NCI-H510A treated with DMSO at 0.1 percent for 48 hours (cell line): ENCODE results near the gene FSTL4.

Source experiments
- DNase-seq: peaks from one replicate; lab custom pipeline; 2025; lab: John Stamatoyannopoulos, UW

Gene FSTL4

DNA sequence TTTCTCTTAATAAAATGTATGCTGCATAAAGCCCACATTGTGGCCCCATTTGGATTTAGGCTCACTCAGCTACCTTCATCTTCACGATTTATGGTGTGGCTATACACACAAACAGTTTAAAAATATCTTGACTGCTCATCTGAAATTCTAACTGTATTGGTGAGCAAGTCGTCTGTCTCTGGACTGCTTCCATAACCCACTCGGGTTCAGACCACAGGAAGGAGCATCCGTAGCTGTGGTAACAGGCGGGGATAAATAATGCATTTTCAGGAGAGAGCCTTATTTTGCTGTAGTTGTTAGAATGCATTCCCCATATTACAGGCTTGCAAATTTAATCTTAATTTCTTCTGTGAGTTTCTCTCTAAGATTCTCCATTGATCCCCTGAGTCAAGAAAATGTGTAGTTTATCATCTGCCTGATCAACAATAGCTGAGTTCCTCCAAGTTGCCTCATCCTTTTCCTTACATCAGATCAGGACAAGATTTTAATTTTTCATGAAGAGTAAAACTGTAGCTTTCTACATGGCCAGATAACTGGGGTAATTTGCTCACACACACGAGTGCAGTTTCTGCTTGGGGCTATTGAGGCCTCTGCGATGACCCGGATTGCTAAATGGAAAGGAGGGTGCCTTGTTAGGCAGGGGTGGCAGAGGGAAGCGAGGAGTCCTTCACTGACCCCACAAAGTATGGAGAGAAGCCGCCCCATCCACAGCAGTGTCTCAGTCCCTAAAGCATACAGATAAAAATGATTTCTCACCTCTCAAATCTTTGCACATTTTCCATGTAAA lies 133.9 kb downstream of the FSTL4 start:
- no peak for DNase-seq

GRCh38 chr5:133475986-133476385 lies 136.4 kb downstream of the FSTL4 start:
- no peak for DNase-seq

- DNase-seq: no peak
These were observed 137.3 kb downstream of the FSTL4 start for GRCh38 chr5:133474851-133475590.

DNA sequence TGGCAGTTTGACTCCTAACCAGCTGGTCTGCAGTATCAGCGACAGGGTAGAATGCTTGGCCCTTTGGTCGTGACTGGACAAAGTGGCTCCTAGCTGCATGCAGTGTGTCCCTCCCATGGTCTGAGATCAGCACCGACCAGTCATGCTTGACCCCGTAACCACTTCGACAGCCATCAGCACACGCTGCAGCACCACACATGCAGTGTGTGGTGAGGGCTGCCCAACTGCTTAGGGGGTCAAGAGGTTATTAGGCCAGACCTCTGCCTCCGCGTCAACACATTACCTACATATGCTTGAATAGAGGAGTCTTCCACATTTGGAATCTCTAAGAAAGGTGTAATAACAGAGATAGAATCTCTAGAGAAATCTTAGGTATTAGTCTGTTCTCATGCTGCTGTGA lies 139.1 kb downstream of the FSTL4 start:
- DNase-seq: no peak

DNA sequence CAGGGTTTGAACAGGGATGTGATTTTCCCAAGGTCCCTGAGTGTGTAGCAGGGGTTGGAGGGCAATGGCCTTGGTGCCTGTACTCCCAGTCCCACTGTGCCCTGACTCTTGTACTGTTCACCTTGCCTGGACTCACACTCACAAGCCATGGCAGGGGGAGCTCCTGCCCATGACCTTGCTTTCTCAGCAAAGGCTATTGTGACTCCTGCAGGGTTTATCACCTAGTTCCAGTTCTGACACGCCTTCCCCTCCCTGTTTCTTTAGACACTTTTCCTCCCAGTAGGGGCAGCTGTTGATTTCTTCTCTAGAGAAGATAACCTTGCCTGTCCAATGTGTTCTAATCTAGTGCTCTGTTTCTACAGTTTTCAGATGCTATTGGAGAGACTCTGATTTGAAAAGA lies 139.5 kb downstream of the FSTL4 start:
- DNase-seq: no peak

DNA sequence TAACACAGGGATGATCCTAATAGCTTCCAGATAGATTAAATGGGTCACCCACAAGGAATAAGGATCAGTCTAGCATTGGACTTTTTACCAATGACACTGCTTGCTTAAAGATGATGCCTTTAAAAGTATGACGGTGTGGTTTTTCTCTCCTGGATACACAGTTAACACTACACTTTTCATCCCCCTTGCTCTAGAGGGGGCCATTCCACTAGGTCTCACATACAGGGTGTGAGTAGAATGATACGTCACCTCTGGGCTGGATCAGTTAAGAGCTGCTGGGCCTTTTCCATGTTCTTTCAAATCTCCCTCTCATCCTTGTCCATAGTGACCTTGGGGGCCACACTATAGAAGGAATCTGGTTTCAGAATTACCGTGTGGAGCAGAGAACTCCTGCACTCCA lies 140.6 kb downstream of the FSTL4 start:
- no peak for DNase-seq

GRCh38 chr5:133470841-133471240 lies 141.5 kb downstream of the FSTL4 start:
- DNase-seq: no peak

DNA sequence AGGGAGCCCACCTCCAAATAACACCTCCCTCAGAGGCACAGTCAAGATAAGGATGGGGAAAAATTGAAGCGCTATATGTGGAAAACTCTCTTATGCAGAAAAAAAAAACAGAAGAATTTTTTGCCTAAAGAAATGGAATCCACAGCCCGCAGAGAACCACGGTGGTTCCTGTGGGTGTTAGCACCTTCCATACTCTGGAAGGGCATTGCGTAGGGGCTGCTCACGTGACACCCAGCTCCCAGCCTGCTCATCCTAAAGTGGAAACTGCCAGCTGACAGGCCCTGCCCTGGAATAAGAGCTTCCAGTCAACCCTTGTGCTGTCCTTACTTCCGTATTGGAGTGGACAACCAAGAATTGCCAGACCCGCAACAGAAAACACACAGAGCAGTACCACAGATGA lies 142.5 kb downstream of the FSTL4 start:
- DNase-seq: no peak

DNA sequence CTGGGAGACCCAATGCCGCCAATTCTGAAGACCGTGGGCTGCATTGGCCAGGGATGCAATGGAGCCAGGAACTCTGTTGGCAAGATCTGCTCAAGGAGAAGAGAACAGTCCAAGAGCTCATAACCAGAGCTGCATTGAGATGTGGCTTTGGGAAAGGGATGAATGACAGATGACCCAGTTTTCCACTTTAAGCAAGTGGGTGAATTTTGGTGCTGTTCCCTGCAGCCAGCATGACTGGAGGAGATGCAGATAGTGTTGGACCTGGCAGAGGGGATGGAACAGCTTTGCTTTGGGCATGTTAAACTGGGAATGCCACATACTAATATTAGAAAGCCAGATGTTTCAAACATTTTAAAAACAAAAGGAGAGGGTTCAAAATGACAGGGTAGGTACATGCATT lies 143.1 kb downstream of the FSTL4 start:
- no peak for DNase-seq

- no peak for DNase-seq
These were observed 143.7 kb downstream of the FSTL4 start for GRCh38 chr5:133468596-133468995.

DNA sequence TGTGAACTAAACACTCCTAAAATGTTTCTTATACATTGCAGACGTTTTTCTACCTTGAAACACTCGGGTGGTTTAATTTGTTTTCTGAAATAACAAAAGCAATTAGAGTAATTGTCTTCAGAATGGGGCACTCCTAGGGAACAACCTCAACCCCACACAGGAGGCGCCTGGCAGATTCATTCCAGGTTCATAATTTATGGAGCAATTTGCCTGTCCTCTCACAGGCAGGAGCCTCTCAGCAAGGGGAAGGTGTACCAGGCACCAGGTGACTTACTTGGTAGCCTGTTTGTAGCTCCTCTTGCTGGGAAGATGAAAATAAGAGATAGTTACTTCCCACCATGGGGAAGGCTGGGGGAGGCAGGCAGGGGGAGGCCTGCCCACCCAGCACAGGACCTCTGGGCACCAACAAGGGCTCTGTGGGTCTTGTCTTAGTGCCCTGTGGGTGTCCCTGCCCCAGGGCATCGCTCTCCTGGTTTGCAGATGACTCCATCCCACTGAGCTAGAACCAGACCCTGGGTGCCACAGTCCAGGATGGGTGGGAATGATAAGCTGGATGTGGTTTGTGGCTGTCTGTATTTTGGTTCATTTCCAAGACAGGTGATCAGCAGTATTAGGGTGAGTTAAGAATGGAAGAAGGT lies 144.4 kb downstream of the FSTL4 start:
- no peak for DNase-seq

GRCh38 chr5:133467335-133467779 lies 145.0 kb downstream of the FSTL4 start:
- DNase-seq: no peak

GRCh38 chr5:133466556-133467334 lies 145.6 kb downstream of the FSTL4 start:
- DNase-seq: no peak

DNA sequence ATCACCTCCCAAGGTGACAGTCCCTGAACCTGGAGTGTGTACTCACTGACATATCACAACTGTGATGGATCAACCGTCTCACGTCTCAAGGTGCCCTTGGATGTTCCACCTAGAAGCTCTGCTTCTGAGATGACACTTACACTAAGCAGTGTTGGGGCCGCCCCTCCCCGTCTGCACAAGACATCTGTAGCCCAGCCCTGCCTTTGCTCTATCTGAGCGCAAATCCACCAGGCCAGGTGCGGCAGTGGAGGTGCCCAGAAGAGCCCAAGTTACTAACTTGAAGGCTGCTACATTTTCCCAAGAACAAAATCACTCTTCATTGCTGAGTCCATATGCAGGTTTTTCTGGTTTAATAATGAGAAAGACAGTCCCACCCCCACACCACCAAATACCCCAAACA lies 148.3 kb downstream of the FSTL4 start:
- DNase-seq: no peak

- DNase-seq: no peak
These were observed 150.4 kb downstream of the FSTL4 start for GRCh38 chr5:133461796-133462516.

DNA sequence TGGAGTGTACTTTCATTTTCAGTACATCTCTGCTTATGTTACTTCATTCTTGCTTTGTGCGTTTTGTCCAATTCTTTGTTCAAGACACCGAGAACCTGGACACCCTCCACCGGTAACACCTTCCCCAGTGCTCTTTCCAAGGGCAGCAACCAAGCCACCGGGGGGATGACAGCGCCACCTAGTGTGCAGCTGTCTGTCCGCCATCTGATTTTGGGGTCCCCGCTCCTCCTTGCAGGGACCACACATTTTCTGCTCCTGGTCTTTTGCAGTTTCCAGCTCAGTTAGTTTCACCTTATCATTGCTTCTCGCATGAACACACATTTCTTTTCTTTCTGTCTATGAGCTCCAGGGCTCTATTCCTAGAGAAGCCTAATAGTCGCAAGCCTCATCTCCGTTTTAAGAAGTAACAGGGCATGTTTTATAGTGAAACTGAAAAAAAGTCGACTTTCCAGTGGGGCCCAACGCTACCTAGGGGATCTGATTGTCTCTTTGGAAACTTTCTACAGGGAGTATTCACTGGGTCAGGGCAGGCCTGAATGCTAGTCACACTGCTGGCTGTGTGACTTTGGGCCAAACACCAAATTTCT lies 152.1 kb downstream of the FSTL4 start:
- no peak for DNase-seq

DNA sequence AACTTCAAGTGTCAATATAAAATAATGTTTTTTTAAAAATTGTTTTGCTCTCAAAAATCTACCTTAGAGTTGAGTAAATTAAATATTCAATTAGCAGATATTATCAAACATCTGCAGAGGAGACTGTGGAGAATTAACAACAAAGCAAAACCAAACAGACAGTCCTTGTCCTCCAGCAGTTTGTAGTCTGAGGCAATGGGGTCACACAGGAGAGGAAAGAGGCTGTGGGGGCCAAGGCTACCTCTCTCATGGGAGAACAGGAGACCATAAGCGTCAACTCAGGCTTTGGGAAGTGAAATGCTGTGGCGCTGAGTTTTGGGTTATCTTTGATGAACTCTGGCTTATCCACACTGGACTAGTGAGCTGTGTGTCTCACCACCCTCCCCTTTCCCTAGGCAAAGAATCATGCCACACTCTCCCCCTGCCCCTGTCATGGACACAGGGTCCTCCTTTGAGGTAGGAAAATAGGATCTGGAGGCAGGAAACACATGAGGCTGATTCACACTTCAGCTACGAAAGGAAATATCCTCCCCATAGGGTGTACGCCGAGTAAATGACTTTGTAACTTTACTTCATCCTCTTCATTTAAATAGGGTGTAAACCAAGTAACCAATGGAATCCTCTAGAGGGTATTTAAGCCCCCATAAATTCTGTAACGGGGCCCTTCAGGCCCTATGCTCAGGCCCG lies 152.7 kb downstream of the FSTL4 start:
- DNase-seq: no peak

DNA sequence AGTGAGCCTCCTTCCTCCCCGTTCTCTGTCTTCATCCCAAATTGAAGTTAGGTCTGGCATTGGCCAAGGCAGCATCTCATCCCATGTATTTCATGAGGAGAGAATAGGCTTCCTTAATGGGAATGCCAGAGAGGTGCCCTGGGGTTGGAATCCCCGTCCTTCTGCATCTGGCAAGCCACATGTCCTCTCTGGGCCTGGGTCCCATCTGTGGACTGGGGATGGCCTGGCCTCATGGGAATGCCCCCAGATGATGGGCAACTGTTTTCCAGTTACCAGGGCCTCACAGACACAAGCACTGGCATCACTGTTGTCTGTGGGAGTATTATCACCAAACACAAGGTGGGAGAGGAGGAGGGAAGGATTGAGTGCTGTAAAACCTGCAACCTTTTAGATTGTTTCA lies 153.9 kb downstream of the FSTL4 start:
- no peak for DNase-seq

- DNase-seq: no peak
These were observed 154.6 kb downstream of the FSTL4 start for GRCh38 chr5:133457439-133458355.
